PFSK-1 (cell line): ENCODE measurements around the gene JPH2.

Source experiments
- FOXP2 ChIP-seq: optimal IDR thresholded peaks from 2 replicates; pipeline ENCODE3; 2011; ENCODE audit warnings: borderline replicate concordance, control low read depth, inconsistent platforms; ENCODE audit not compliant: insufficient read depth; ENCODE audit errors: extremely low read length, extremely low read depth
- POLR2AphosphoS5 ChIP-seq: IDR thresholded peaks from 2 replicates; pipeline ENCODE4 v1.6.1; 2012; ENCODE audit warnings: low read depth, mild to moderate bottlenecking, control low read depth, low read length, moderate library complexity
- SIN3A ChIP-seq: IDR thresholded peaks from 2 replicates; pipeline ENCODE4 v1.6.1; 2012; ENCODE audit warnings: mild to moderate bottlenecking, low read length, moderate library complexity, borderline replicate concordance; ENCODE audit not compliant: insufficient read depth
- TAF1 ChIP-seq: IDR thresholded peaks from 2 replicates; pipeline ENCODE4 v1.6.1; 2012; ENCODE audit warnings: low read length, control low read depth, borderline replicate concordance; ENCODE audit not compliant: insufficient read depth
- TF ChIP-seq, protein P1 (sequence below), 2 experiments: IDR thresholded peaks; 2 replicates each; pipeline versions ENCODE4 v1.6.1 to v1.8.0; 2011 to 2012; ENCODE audit warnings: low read depth in 2 of 2, low read length in 2 of 2, control low read depth in 1 of 2, inconsistent platforms in 1 of 2, mild to moderate bottlenecking in 1 of 2, moderate library complexity in 1 of 2; ENCODE audit not compliant: insufficient read depth in 1 of 2

JPH2 gene

GRCh38 chr20:44074252-44075151, 112.5 kb downstream of the JPH2 start:
- no peak for TF ChIP-seq TAF1
- TF ChIP-seq, protein P1, sequence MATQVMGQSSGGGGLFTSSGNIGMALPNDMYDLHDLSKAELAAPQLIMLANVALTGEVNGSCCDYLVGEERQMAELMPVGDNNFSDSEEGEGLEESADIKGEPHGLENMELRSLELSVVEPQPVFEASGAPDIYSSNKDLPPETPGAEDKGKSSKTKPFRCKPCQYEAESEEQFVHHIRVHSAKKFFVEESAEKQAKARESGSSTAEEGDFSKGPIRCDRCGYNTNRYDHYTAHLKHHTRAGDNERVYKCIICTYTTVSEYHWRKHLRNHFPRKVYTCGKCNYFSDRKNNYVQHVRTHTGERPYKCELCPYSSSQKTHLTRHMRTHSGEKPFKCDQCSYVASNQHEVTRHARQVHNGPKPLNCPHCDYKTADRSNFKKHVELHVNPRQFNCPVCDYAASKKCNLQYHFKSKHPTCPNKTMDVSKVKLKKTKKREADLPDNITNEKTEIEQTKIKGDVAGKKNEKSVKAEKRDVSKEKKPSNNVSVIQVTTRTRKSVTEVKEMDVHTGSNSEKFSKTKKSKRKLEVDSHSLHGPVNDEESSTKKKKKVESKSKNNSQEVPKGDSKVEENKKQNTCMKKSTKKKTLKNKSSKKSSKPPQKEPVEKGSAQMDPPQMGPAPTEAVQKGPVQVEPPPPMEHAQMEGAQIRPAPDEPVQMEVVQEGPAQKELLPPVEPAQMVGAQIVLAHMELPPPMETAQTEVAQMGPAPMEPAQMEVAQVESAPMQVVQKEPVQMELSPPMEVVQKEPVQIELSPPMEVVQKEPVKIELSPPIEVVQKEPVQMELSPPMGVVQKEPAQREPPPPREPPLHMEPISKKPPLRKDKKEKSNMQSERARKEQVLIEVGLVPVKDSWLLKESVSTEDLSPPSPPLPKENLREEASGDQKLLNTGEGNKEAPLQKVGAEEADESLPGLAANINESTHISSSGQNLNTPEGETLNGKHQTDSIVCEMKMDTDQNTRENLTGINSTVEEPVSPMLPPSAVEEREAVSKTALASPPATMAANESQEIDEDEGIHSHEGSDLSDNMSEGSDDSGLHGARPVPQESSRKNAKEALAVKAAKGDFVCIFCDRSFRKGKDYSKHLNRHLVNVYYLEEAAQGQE (IDR thresholded peaks at IDR 0.05; ENCODE audit: insufficient read depth in 1 of 2, low read depth in 2 of 2, low read length in 2 of 2), result no peak
- no peak for TF ChIP-seq FOXP2
- TF ChIP-seq POLR2AphosphoS5, result no peak
- TF ChIP-seq SIN3A, result no peak

- no peak for TF ChIP-seq TAF1
- no peak for TF ChIP-seq FOXP2
Observed at GRCh38 chr20:44073675-44074071, 113.3 kb downstream of the JPH2 start.

DNA sequence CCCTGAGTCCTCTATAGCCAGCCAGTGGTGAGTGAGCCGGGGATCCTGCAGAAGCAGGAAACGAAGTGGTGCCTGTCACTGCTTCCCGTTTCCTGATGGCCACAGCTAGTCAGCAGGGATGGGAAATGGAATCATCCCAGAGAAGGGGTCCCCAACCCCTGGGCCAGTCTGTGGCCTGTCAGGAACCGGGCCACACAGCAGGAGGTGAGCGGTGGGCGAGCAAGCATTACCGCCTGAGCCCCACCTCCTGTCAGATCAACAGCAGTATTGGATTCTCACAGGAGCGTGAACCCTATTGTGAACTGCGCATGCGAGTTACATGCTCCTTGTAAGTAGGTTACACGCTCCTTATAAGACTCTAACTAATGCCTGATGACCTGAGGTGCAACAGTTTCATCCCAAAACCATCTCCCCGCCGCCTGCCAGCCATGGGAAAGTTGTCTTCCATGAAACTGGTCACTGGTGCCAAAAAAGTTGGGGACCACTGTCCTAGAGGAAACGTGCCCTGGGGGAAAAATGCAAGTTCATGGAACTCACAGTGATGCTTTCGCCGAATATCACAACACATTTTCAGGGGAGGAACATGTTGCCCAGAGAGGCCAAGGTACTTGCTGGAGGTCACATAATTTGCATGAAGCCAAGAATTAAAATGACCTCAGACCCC, 113.8 kb downstream of the JPH2 start:
- no peak for TF ChIP-seq SIN3A
- TF ChIP-seq POLR2AphosphoS5, result no peak
- no peak for TF ChIP-seq TAF1
- TF ChIP-seq, protein P1 (IDR thresholded peaks at IDR 0.05; ENCODE audit: insufficient read depth in 1 of 2, low read depth in 2 of 2, low read length in 2 of 2), result no peak

GRCh38 chr20:44072384-44072783, 114.6 kb downstream of the JPH2 start:
- TF ChIP-seq TAF1, result no peak
- TF ChIP-seq SIN3A, result no peak
- no peak for TF ChIP-seq FOXP2
- TF ChIP-seq, protein P1 (IDR thresholded peaks at IDR 0.05; ENCODE audit: insufficient read depth in 1 of 2, low read depth in 2 of 2, low read length in 2 of 2), result no peak
- TF ChIP-seq POLR2AphosphoS5, result no peak

- TF ChIP-seq SIN3A (no peak), POLR2AphosphoS5 (no peak), TAF1 (no peak), FOXP2 (no peak)
- TF ChIP-seq, protein P1 (IDR thresholded peaks at IDR 0.05; ENCODE audit: insufficient read depth in 1 of 2, low read depth in 2 of 2, low read length in 2 of 2), result no peak
Observed at GRCh38 chr20:44071526-44072111, 115.4 kb downstream of the JPH2 start.
